ENCODE measurements around the gene DNAJB11.
"Not testable (repeated sequence)": the region's sequence is repeated elsewhere in the genome, so short reads cannot be mapped to it uniquely, and the experiment has no call there.

The DNAJB11 gene
- total RNA-seq, result 37.9 to 108 reads per million in 2 experiments

DNA sequence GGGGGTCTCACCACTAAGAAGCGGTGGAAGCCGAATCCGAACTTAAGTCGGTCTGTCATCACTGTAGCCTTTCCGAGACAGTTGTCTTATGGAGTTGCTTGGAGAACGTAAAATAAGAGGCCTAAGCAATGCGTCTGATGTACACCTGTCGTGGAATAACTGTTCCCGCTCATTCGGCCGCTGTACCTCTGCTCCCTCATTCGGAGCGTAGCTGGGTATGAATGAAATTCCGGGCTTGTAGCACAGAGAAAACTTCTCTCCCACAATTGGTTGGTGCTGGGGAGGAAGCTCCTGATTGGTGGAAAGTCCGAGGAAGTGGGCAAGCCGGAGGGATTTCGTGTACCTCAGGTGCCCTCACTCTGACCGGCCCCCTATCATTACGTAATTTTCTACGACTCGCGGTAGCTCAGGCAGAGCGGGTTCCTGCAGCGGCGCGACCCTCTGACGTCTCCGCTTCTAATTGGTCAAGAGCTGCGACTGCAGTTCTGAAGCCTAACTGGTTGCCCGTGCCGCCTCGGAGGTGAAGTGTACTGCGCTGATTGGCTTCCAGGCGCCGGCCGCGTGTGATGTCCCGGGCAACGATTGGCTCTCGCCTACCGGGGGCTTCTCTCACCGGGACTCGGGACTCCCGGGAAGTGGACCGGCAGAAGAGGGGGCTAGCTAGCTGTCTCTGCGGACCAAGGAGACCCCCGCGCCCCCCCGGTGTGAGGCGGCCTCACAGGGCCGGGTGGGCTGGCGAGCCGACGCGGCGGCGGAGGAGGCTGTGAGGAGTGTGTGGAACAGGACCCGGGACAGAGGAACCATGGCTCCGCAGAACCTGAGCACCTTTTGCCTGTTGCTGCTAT, at the start of gene DNAJB11:
Gene DNAJB11 (plus strand): TSS at position 625 of the 845 bp plus-strand sequence. CDS start 178 bp downstream, at position 803.
- peak; percentile 99 for DNase-seq (ENCODE audit: low read depth)

- DNase-seq (ENCODE audit: low read depth), result no peak
These were observed 49.3 kb upstream of the DNAJB11 start for GRCh38 chr3:186520957-186521842.

GRCh38 chr3:186523022-186523421, 47.5 kb upstream of the DNAJB11 start:
- DNase-seq (ENCODE audit: low read depth), result no peak

GRCh38 chr3:186523434-186523833, 47.1 kb upstream of the DNAJB11 start:
- DNase-seq (ENCODE audit: low read depth), result no peak

DNA sequence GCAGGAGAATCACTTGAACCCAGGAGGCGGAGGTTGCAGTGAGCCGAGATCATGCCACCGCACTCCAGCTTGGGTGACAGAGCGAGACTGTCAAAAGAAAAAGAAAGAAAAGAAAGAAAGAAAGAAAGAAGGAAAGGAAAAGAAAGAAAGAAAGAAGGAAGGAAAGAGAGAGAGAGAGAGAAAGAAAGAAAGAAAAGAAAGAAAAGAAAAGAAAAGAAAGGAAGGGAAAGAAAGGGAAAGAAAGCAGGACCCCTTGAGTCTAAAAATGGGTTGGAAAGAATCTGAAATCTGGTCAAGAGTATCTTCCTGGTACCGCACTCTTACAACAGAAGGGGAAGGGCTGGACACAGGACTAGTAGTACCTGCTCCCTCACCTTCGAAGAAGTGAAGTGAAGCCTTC, 45.9 kb upstream of the DNAJB11 start:
- no peak for DNase-seq (ENCODE audit: low read depth)

- DNase-seq (ENCODE audit: low read depth), result no peak
These were observed 44.9 kb upstream of the DNAJB11 start for GRCh38 chr3:186525369-186526255.

DNA sequence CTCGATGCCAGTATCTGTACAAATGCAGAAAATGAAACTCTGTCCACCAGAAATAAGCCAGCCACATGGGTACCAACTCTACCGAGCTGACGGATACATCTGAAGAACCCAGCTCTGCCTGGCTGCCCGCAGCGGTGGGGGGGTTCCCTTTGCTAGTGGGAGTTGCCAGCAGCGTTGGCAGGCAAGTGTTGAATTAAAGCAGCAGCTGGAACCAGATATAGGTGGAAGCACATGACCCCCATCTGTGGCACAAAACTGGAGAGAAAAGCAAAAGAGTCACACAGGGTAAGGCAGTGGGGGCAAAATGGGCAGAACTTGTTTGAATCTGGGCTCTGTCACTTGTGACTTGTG, 44.3 kb upstream of the DNAJB11 start:
- no peak for DNase-seq (ENCODE audit: low read depth)

DNA sequence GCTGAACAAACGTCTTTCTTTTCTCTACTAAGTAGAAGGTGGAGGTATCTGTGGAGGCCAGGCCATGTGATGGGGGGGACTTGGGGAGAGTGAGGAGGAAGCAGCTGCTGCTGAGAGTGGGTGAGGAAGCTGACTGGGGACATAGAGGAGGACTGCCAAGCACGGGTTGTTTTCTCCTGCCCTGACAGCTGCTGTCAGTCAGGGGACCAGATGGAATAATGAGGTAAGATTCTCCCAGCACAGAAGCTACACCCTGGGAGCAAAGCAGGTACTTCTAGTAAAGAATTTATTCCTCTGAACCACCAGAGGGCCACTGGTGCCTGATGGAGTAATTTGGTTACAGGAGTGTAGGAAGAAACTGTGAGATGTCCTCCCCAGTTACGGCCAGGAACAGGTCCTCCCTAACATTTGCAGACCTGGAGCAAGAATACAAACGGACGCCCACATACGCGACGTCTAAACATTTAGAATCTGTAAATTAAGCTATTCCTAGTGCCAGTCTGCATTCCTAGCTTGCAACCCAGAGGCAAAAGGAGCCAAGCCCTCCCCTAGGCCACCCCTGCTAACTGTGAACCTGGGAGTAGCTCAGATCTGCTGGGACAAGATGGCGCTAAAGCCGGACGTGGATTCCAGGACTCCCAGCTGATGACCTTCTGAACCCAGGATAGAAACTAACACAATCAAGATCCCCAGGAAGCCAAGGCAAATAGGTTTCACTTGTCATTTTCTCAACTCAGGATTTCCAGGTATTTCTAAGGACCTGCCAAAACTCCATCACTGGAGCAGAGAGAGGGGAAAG, 41.1 kb upstream of the DNAJB11 start:
- DNase-seq (ENCODE audit: low read depth), result no peak

- DNase-seq (ENCODE audit: low read depth), result no peak
These were observed 40.1 kb upstream of the DNAJB11 start for GRCh38 chr3:186530415-186530814.

GRCh38 chr3:186531694-186532093, 38.8 kb upstream of the DNAJB11 start:
- DNase-seq (ENCODE audit: low read depth), result not testable (repeated sequence)

DNA sequence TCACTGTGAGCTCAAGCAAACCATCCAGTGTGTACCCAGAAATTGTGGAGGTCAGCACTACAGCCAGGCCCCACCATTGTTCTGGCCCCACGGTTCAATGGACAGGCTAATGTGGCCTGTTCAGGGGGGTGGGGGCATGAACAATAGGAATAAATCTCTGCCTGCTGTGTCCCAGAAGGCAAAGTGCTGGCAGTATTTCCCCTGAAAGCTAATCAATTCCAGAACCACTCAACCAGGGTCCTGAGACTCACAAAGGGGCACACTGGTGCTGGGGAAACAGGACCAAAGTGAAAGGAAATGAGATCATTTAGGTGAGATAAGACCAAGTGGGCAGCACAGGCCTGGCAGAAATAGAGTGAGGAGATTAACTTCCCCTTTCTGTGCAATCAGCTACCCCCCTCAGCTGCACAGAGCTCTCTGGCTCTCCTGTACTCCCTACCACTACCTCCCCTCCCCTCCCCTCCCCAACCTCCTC, 37.9 kb upstream of the DNAJB11 start:
- DNase-seq (ENCODE audit: low read depth), result no peak

GRCh38 chr3:186534113-186534669, 36.3 kb upstream of the DNAJB11 start:
- DNase-seq (ENCODE audit: low read depth), result no peak

GRCh38 chr3:186536883-186537844, 33.4 kb upstream of the DNAJB11 start:
- DNase-seq (ENCODE audit: low read depth), result no peak

- DNase-seq (ENCODE audit: low read depth), result no peak
These were observed 31.7 kb upstream of the DNAJB11 start for GRCh38 chr3:186538779-186539178.

DNA sequence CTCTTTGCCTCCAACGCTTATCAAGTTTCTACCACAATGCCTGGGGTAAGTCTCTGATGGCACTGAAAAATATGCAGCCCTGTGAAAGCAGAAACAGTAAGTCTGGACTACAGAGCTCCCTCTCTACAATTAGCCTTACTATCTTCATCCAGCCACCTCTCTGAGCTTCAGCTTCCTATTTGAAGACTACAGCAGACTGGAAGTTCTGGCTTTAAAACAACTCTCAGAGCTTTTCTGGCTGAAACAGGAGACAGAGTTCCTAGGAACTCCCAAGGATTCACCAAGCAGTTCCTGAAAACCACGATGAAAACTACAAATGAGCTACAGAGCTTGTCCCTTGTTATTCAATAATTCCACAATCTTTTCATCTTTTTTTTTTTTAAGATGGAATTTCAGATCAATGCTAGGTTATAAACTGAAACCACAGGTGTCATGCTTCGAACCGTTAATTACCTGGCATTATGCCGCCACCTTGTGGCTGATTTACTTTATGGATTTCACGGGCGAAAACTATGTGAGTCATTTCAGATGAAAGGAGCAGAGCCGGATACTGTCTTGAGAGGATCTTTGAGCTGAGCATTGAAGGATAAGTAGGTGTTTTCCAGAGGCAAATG, 30.2 kb upstream of the DNAJB11 start:
- DNase-seq (ENCODE audit: low read depth), result peak; percentile 76

GRCh38 chr3:186540835-186541226, 29.7 kb upstream of the DNAJB11 start:
- no peak for DNase-seq (ENCODE audit: low read depth)

DNA sequence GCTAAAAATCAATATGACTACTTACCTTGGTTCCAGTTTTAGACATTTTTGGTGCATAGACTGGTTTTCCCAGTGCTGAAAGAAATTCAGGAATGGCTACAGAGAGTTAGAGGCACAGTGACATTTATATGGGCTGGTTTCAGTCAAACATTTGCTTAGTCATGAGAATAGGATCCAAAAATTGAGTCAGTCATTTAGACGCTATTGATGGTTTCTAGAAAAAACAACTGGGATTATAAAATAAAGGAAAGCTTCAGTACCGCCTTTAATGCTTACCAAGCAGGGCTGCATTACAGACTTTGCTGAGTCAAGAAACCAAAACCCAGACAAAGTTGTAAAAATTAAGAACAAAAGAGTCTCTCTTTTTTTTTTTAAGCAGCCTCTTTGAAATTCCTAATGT, 26.2 kb upstream of the DNAJB11 start, which contains the start of gene CRYGS:
Gene CRYGS (minus strand): TSS at position 100 of the 400 bp plus-strand sequence. CDS start 54 bp downstream, at position 46.
- DNase-seq (ENCODE audit: low read depth), result no peak

GRCh38 chr3:186549497-186549896, 21.0 kb upstream of the DNAJB11 start:
- DNase-seq (ENCODE audit: low read depth), result no peak

GRCh38 chr3:186551387-186551786, 19.1 kb upstream of the DNAJB11 start:
- no peak for DNase-seq (ENCODE audit: low read depth)
